Progenitor cell of endocrine pancreas (in vitro differentiated cells): ENCODE results near the gene SEMA3G. TPM values are rescaled to one million over a fixed set of nuclear protein-coding genes. Genes with fewer than 3 reads are reported as not detected.
A peak's percentile ranks its signal among the peaks of the same experiment; 100 is the strongest.

Experiments used
- DNase-seq: peaks from one replicate; pipeline ENCODE4 v3.0.0; 2021; ENCODE audit warnings: low spot score; ENCODE audit not compliant: unreplicated experiment
- H3K27ac Mint-ChIP-seq: 2 replicates; pipeline ENCODE4 v1.8.0; 2021; ENCODE audit warnings: mild to moderate bottlenecking, moderate library complexity, mixed read lengths
- H3K27me3 Mint-ChIP-seq: 2 replicates; pipeline ENCODE4 v1.8.0; 2021; ENCODE audit warnings: mixed read lengths
- H3K36me3 Mint-ChIP-seq: 2 replicates; pipeline ENCODE4 v1.8.0; 2022; ENCODE audit warnings: mixed read lengths; ENCODE audit not compliant: insufficient read depth
- H3K4me1 Mint-ChIP-seq: 2 replicates; pipeline ENCODE4 v1.8.0; 2021; ENCODE audit warnings: low read depth, mixed read lengths
- H3K4me3 Mint-ChIP-seq: 2 replicates; pipeline ENCODE4 v1.8.0; 2021; ENCODE audit warnings: low read depth, mild to moderate bottlenecking, moderate library complexity, mixed read lengths
- H3K9me3 Mint-ChIP-seq: 2 replicates; pipeline ENCODE4 v1.8.0; 2021; ENCODE audit warnings: low read depth, mixed read lengths
- total RNA-seq: library from RNA; stranded (reverse); gene quantifications from 2 replicates; pipeline ENCODE4 v1.2.1, GENCODE V29; 2021
- TF ChIP-seq, protein P1 (sequence below): fragments of 200-600 bp; sonication (generic); IDR thresholded peaks from one replicate; pipeline ENCODE4 v1.5.0; 2021; ENCODE audit warnings: antibody characterized with exemption, mild to moderate bottlenecking; ENCODE audit not compliant: unreplicated experiment

Gene SEMA3G
- total RNA-seq, 1 donor from 2014 or later: 0.79 TPM

DNA sequence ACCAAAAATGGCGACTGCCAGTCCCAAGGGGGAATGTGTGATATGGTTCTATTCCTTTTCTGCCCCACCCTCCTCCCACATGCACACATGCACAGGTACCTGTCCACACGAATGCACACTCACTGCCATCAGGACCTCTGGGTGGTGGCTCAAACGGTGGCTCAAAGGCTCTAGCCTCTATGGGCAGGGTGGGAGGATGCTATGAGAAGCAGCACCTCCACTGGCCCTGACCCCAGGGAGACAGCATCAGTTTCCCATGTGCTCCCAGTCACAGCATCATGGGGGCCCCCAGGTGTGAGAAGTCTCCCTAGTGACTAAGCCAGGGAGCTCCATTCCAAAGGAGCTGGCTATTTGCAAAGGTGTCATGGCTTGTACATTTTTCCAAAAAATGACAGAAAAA, 15.9 kb downstream of the SEMA3G start:
- Mint-ChIP-seq H3K4me1 (peaks cover 10% of the 10 kb centered on the region), H3K36me3 (no peaks in the 10 kb centered on the region)

GRCh38 chr3:52428151-52429005, 16.5 kb downstream of the SEMA3G start:
- TF ChIP-seq, protein P1, sequence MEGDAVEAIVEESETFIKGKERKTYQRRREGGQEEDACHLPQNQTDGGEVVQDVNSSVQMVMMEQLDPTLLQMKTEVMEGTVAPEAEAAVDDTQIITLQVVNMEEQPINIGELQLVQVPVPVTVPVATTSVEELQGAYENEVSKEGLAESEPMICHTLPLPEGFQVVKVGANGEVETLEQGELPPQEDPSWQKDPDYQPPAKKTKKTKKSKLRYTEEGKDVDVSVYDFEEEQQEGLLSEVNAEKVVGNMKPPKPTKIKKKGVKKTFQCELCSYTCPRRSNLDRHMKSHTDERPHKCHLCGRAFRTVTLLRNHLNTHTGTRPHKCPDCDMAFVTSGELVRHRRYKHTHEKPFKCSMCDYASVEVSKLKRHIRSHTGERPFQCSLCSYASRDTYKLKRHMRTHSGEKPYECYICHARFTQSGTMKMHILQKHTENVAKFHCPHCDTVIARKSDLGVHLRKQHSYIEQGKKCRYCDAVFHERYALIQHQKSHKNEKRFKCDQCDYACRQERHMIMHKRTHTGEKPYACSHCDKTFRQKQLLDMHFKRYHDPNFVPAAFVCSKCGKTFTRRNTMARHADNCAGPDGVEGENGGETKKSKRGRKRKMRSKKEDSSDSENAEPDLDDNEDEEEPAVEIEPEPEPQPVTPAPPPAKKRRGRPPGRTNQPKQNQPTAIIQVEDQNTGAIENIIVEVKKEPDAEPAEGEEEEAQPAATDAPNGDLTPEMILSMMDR: peak; percentile 74
- no peak for DNase-seq
- Mint-ChIP-seq H3K27me3 (peaks cover 9% of the 10 kb centered on the region), H3K4me3 (no peak overlapping the region), H3K36me3 (no peaks in the 10 kb centered on the region), H3K4me1 (peaks cover 7% of the 10 kb centered on the region), H3K9me3 (no peaks in the 10 kb centered on the region), H3K27ac (no peak overlapping the region)

More for the DNA sequence above, 15.9 kb downstream of the SEMA3G start:
- no peak for DNase-seq
- no peak overlapping the region for H3K4me3 Mint-ChIP-seq
- TF ChIP-seq, protein P1: no peak
- no peaks in the 10 kb centered on the region for H3K9me3 Mint-ChIP-seq
- H3K27ac Mint-ChIP-seq: no peak overlapping the region
- peaks cover 11% of the 10 kb centered on the region for H3K27me3 Mint-ChIP-seq

GRCh38 chr3:52423173-52423572, 21.7 kb downstream of the SEMA3G start:
- Mint-ChIP-seq H3K36me3 (no peaks in the 10 kb centered on the region), H3K9me3 (no peaks in the 10 kb centered on the region), H3K27ac (no peak overlapping the region), H3K4me1 (peaks cover 9% of the 10 kb centered on the region), H3K27me3 (peaks cover 3% of the 10 kb centered on the region), H3K4me3 (no peak overlapping the region)
- TF ChIP-seq, protein P1: no peak
- no peak for DNase-seq

- Mint-ChIP-seq H3K27ac (no peak overlapping the region), H3K4me1 (peaks cover 9% of the 10 kb centered on the region), H3K9me3 (no peaks in the 10 kb centered on the region), H3K36me3 (no peaks in the 10 kb centered on the region), H3K27me3 (peaks cover 3% of the 10 kb centered on the region), H3K4me3 (no peak overlapping the region)
- TF ChIP-seq, protein P1: no peak
- DNase-seq: no peak
Observed at GRCh38 chr3:52422669-52423068, 22.2 kb downstream of the SEMA3G start.

GRCh38 chr3:52420388-52420787, 24.5 kb downstream of the SEMA3G start:
- TF ChIP-seq, protein P1: no peak
- Mint-ChIP-seq H3K36me3 (no peaks in the 10 kb centered on the region), H3K4me1 (peaks cover 9% of the 10 kb centered on the region), H3K27me3 (peaks cover 3% of the 10 kb centered on the region), H3K9me3 (no peaks in the 10 kb centered on the region), H3K4me3 (no peak overlapping the region), H3K27ac (no peak overlapping the region)
- DNase-seq: no peak
